Neural crest cell (in vitro differentiated cells): ENCODE measurements around the gene DAGLB. TPM values are rescaled to one million over a fixed set of nuclear protein-coding genes. Genes with fewer than 3 reads are reported as not detected.

Experiments used
- DNase-seq: peaks from one replicate; pipeline ENCODE4 v3.0.0; 2021; ENCODE audit warnings: low read depth, mixed read lengths, low spot score
- H3K27ac Mint-ChIP-seq: one replicate; pipeline ENCODE4 v1.8.0; 2021; ENCODE audit warnings: mild to moderate bottlenecking, mixed read lengths; ENCODE audit not compliant: unreplicated experiment
- H3K27me3 Mint-ChIP-seq: 2 replicates; pipeline ENCODE4 v1.8.0; 2021; ENCODE audit warnings: low read depth, mild to moderate bottlenecking, mixed read lengths
- H3K36me3 Mint-ChIP-seq: 2 replicates; pipeline ENCODE4 v1.8.0; 2021; ENCODE audit warnings: low read depth, mild to moderate bottlenecking, mixed read lengths
- H3K4me1 Mint-ChIP-seq: 2 replicates; pipeline ENCODE4 v1.8.0; 2021; ENCODE audit warnings: mixed read lengths
- H3K4me3 Mint-ChIP-seq: one replicate; pipeline ENCODE4 v1.8.0; 2021; ENCODE audit warnings: mild to moderate bottlenecking, mixed read lengths
- H3K9me3 Mint-ChIP-seq: 2 replicates; pipeline ENCODE4 v1.8.0; 2021; ENCODE audit warnings: mixed read lengths
- long read RNA-seq: library from polyadenylated mRNA; unstranded; transcript quantifications from one replicate; pipeline ENCODE4 v2.0.0, GENCODE V29; 2020
- total RNA-seq: library from RNA; stranded (reverse); gene quantifications from 2 replicates; pipeline ENCODE4 v1.2.1, GENCODE V29; 2021
- TF ChIP-seq, protein P1 (sequence below): fragments of 200-600 bp; sonication (generic); conservative IDR thresholded peaks from 2 replicates; pipeline ENCODE4 v1.5.0; 2021; ENCODE audit warnings: antibody characterized with exemption, mild to moderate bottlenecking

Gene DAGLB, protein sequence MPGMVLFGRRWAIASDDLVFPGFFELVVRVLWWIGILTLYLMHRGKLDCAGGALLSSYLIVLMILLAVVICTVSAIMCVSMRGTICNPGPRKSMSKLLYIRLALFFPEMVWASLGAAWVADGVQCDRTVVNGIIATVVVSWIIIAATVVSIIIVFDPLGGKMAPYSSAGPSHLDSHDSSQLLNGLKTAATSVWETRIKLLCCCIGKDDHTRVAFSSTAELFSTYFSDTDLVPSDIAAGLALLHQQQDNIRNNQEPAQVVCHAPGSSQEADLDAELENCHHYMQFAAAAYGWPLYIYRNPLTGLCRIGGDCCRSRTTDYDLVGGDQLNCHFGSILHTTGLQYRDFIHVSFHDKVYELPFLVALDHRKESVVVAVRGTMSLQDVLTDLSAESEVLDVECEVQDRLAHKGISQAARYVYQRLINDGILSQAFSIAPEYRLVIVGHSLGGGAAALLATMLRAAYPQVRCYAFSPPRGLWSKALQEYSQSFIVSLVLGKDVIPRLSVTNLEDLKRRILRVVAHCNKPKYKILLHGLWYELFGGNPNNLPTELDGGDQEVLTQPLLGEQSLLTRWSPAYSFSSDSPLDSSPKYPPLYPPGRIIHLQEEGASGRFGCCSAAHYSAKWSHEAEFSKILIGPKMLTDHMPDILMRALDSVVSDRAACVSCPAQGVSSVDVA
- 33.0 and 36.0 TPM in 2 replicates for total RNA-seq
- long read RNA-seq, transcript DAGLB-201 (15 exons, 2,897 nt) = major isoform, 14 of 28 reads
- long read RNA-seq, partial matches to known transcripts = 7 of 28 reads
- long read RNA-seq, other reads (novel, unspliced or antisense) = 7 of 28 reads

DNA sequence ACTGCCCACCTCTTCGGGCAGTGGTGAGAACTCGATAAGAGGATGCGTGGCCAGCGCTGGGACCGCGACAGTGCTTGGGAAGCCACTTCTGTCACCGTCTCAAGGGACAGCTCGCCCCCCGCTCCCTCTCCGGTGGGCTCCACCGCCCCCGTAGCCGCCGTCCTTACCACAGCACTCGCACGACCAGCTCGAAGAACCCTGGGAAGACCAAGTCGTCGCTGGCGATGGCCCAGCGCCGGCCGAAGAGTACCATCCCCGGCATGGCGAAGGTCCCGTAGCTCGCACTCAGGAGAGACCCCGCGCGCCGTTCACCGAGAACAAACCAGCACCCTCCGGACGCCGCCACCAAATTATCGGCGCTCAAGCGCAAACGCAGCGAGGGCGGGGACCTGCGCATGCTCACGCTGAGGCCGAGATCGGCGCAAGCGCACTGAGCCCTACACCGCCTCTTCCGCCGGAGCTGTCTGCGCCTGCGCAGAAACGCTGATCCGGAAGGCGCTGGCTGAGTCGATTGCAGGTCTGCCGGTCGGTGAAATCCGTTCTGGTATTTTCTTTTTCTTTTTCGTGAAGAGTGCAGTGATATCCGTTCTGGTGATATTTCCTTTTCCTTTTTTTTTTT, at the start of gene DAGLB:
DAGLB (minus strand) TSS at position 374 of the 619 bp plus-strand sequence; CDS start at position 262, 112 bp downstream.
- TF ChIP-seq, protein P1, sequence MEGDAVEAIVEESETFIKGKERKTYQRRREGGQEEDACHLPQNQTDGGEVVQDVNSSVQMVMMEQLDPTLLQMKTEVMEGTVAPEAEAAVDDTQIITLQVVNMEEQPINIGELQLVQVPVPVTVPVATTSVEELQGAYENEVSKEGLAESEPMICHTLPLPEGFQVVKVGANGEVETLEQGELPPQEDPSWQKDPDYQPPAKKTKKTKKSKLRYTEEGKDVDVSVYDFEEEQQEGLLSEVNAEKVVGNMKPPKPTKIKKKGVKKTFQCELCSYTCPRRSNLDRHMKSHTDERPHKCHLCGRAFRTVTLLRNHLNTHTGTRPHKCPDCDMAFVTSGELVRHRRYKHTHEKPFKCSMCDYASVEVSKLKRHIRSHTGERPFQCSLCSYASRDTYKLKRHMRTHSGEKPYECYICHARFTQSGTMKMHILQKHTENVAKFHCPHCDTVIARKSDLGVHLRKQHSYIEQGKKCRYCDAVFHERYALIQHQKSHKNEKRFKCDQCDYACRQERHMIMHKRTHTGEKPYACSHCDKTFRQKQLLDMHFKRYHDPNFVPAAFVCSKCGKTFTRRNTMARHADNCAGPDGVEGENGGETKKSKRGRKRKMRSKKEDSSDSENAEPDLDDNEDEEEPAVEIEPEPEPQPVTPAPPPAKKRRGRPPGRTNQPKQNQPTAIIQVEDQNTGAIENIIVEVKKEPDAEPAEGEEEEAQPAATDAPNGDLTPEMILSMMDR = peak; percentile 22
- Mint-ChIP-seq H3K4me3 (peak within 1 kb of the TSS; percentile 94), H3K27ac (peak within 1 kb of the TSS; percentile 96), H3K4me1 (peaks cover 25% of the 10 kb centered on the region), H3K27me3 (no peaks in the 10 kb centered on the region), H3K9me3 (no peaks in the 10 kb centered on the region), H3K36me3 (peaks cover 11% of the 10 kb centered on the region)
- DNase-seq = peak; percentile 97

DNA sequence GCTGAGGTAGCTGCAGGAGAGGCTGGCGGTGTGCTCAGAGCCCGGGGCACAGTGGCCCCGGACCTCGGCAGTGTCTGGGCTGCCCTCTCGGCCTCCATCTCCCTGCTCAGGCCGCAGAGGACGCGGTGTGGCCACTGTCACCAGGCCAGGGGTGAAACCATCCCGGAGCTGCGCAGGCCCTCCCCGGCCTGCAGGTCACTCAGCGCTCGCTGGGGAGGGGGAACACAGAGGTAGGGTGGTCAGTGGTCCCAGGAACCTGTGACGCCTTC, 49.8 kb upstream of the DAGLB start:
- DNase-seq = no peak
- Mint-ChIP-seq H3K9me3 (no peaks in the 10 kb centered on the region), H3K27me3 (peaks cover 9% of the 10 kb centered on the region), H3K36me3 (no peaks in the 10 kb centered on the region), H3K4me3 (no peak overlapping the region), H3K27ac (no peak overlapping the region), H3K4me1 (no peaks in the 10 kb centered on the region)
- TF ChIP-seq, protein P1 = no peak

DNA sequence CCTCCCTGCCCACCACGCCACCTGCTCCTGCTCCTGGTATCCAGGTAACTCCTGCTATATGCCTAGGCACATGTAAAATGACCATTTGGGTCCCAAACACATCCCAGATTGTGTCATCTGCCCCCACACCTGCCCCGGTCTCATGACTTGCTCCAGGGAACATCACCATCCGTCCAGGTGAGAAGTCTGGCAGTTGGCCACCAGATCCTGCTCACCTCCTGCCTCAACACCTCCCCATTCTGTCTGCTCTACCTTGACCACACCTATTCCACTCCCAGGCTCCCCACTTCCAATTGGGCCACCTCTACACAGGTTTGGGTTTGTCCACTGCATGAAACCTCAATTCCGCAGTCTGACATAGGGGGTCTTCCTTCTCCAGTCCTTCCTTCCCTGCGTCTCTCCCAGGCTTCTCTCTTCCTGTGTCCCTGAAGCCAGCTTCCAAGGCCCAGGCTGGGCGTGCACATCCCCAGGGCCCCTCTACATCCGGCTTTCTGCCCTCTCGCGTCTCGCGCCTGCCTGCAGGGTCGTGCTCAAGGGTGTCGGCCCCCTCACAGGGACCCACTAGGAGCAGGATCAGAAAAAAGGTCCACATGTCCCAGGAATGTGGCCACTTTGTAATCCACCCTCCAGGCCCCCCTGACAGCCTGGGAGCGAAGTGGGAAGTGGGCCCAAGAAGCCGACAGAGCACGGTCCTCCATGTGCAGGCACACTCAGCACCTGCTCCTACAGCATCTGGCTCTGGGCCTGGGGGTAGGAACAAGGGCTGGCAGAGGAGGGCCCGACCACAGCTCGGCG, 49.3 kb upstream of the DAGLB start:
- DNase-seq = no peak
- Mint-ChIP-seq H3K4me1 (no peaks in the 10 kb centered on the region), H3K9me3 (no peaks in the 10 kb centered on the region), H3K36me3 (no peaks in the 10 kb centered on the region), H3K27ac (no peak overlapping the region), H3K27me3 (peaks cover 7% of the 10 kb centered on the region), H3K4me3 (no peak overlapping the region)
- TF ChIP-seq, protein P1 = no peak

DNA sequence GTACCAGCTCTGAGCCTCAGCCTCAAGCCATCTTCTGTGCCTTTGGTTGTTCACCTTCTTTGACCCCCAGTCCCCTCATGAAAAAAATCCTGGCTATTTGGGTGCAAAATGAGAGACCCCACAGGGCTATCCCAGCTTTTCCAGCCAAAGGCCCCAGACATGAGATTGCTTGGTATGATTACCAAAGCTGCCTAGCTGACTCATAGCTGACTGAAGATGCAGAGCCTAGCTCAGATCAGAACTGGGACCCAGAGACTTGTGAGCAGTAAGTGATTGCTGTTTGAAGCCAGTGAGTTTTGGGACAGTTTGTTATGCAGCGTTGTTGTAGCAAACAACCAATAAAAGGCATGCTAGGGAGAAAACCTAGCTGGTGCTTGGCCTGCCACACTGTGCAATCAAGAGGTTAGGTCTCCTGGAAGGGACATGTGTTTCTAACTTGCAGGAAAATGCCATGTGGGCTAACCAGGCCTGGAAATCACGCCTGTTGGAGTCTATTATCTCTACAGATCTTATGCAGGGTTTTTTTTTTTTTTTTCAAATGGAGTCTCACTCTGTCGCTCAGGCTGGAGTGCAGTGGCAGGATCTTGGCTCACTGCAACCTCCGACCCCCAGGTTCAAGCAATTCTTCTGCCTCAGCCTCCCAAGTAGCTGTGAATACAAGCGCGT, 48.0 kb upstream of the DAGLB start:
- no peak for DNase-seq
- TF ChIP-seq, protein P1 = no peak
- H3K27me3 Mint-ChIP-seq = peaks cover 11% of the 10 kb centered on the region
- H3K27ac Mint-ChIP-seq = no peak overlapping the region
- H3K4me3 Mint-ChIP-seq = no peak overlapping the region
- no peaks in the 10 kb centered on the region for H3K9me3 Mint-ChIP-seq
- H3K36me3 Mint-ChIP-seq = no peaks in the 10 kb centered on the region
- no peaks in the 10 kb centered on the region for H3K4me1 Mint-ChIP-seq
